C4-2B (cell line): ENCODE results near the gene BTBD9.

Experiments
- CTCF ChIP-seq: fragments of 450-650 bp; conservative IDR thresholded peaks from 2 replicates; pipeline ENCODE4 v1.5.1; 2017; ENCODE audit warnings: mild to moderate bottlenecking
- ZFX ChIP-seq: fragments of 450-650 bp; IDR thresholded peaks from 2 replicates; pipeline ENCODE4 v1.6.1; 2017

- no peak for TF ChIP-seq CTCF
- TF ChIP-seq ZFX: no peak
Measured at GRCh38 chr6:38504996-38505395, 134.7 kb downstream of the BTBD9 start.
